ENCODE measurements around the gene WDHD1.
"Not testable (repeated sequence)": the region's sequence is repeated elsewhere in the genome, so short reads cannot be mapped to it uniquely, and the experiment has no call there.

The WDHD1 gene

DNA sequence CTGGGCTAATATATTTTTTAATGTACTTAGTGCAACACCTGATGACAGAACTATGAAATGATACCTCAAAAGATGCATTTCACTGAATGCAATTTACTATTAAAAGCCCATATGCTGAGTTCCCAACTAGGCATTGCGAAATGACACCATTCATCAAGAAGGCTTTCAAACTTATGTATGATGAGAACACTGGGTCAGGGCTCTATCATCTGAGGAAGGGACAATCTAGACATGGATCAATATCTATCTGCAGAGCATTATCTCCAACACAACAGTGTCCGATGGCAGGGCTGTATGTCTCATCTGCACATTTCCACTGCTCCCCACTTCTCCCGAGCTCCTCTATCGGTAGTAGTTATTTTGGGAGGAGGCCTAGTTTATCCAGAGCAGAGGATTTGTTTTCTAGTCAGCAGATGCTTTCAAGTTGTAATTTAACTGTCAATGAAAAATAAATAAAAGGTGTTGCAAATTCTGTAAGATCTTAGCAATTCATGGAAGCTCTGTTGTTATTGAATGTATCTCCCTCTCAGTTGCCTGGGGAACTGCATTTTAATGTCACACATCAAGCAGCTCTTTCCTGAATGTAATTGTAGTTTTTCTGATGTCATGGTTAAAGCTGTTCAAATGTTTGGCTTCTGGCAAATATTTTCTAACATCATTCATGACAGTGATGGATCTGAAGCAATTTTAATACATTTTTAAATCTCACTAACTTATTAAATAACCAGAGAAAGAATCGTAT, 116.9 kb downstream of the WDHD1 start:
- DNase-seq, result no peak
- Histone ChIP-seq H3K9me2 (replicated peaks; ENCODE audit: insufficient read depth, low read length) (no peaks in the 10 kb centered on the region), H3K4me2 (ENCODE audit: low read depth, low read length) (no peak overlapping the region), H3K9ac (ENCODE audit: low read length) (no peak overlapping the region), H3K79me2 (ENCODE audit: low read length) (no peaks in the 10 kb centered on the region), H3K9me3 (replicated peaks; ENCODE audit: insufficient read depth, low read length) (no peaks in the 10 kb centered on the region), H3K36me3 (replicated peaks; ENCODE audit: insufficient read depth, low read length) (no peaks in the 10 kb centered on the region), H3K4me1 (ENCODE audit: low read length) (peaks cover 6% of the 10 kb centered on the region; the same call in 1 of the 2 replicates), H3K4me3 (ENCODE audit: low read length) (no peak overlapping the region), H3K27me3 (replicated peaks; ENCODE audit: insufficient read depth, low read length) (no peaks in the 10 kb centered on the region), H4K20me1 (ENCODE audit: insufficient read depth, low read length) (no peaks in the 10 kb centered on the region), H3F3A (ENCODE audit: insufficient read depth, low read length) (no peaks in the 10 kb centered on the region), H3K27ac (ENCODE audit: low read length) (no peak overlapping the region), H2AFZ (ENCODE audit: low read length) (no peak overlapping the region)
- no peak for TF ChIP-seq EZH2 (optimal IDR thresholded peaks at IDR 0.05; ENCODE audit: low read depth, low read length)
- TF ChIP-seq, protein P1, sequence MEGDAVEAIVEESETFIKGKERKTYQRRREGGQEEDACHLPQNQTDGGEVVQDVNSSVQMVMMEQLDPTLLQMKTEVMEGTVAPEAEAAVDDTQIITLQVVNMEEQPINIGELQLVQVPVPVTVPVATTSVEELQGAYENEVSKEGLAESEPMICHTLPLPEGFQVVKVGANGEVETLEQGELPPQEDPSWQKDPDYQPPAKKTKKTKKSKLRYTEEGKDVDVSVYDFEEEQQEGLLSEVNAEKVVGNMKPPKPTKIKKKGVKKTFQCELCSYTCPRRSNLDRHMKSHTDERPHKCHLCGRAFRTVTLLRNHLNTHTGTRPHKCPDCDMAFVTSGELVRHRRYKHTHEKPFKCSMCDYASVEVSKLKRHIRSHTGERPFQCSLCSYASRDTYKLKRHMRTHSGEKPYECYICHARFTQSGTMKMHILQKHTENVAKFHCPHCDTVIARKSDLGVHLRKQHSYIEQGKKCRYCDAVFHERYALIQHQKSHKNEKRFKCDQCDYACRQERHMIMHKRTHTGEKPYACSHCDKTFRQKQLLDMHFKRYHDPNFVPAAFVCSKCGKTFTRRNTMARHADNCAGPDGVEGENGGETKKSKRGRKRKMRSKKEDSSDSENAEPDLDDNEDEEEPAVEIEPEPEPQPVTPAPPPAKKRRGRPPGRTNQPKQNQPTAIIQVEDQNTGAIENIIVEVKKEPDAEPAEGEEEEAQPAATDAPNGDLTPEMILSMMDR (IDR thresholded peaks at IDR 0.05; ENCODE audit: low read length), result no peak
- no peak for TF ChIP-seq EZH2phosphoT487 (IDR thresholded peaks at IDR 0.05; ENCODE audit: low read length)

GRCh38 chr14:54908973-54909372, 117.9 kb downstream of the WDHD1 start:
- not testable (repeated sequence) for H3K4me2 ChIP-seq (ENCODE audit: low read depth, low read length); H3K4me3 ChIP-seq (ENCODE audit: low read length); H3K9me2 ChIP-seq (replicated peaks; ENCODE audit: insufficient read depth, low read length); H4K20me1 ChIP-seq (ENCODE audit: insufficient read depth, low read length); H3K4me1 ChIP-seq (ENCODE audit: low read length); H2AFZ ChIP-seq (ENCODE audit: low read length); H3K36me3 ChIP-seq (replicated peaks; ENCODE audit: insufficient read depth, low read length); H3K9me3 ChIP-seq (replicated peaks; ENCODE audit: insufficient read depth, low read length); H3K27ac ChIP-seq (ENCODE audit: low read length); H3K9ac ChIP-seq (ENCODE audit: low read length); H3K79me2 ChIP-seq (ENCODE audit: low read length); H3F3A ChIP-seq (ENCODE audit: insufficient read depth, low read length); H3K27me3 ChIP-seq (replicated peaks; ENCODE audit: insufficient read depth, low read length); DNase-seq

GRCh38 chr14:54908190-54908589, 118.7 kb downstream of the WDHD1 start:
- peak overlapping the region; percentile 34; the same call in 1 of the 2 replicates for H3K27ac ChIP-seq (ENCODE audit: low read length)
- H3K27me3 ChIP-seq (replicated peaks; ENCODE audit: insufficient read depth, low read length), result no peaks in the 10 kb centered on the region
- H2AFZ ChIP-seq (ENCODE audit: low read length), result peak overlapping the region; percentile 69; the same call in 1 of the 2 replicates
- peak; percentile 70 for DNase-seq
- H4K20me1 ChIP-seq (ENCODE audit: insufficient read depth, low read length), result no peaks in the 10 kb centered on the region
- H3K9me3 ChIP-seq (replicated peaks; ENCODE audit: insufficient read depth, low read length), result no peaks in the 10 kb centered on the region
- H3F3A ChIP-seq (ENCODE audit: insufficient read depth, low read length), result peaks cover 4% of the 10 kb centered on the region; the same call in 1 of the 2 replicates
- peaks cover 6% of the 10 kb centered on the region; the same call in 1 of the 2 replicates for H3K4me1 ChIP-seq (ENCODE audit: low read length)
- no peaks in the 10 kb centered on the region for H3K79me2 ChIP-seq (ENCODE audit: low read length)
- peak overlapping the region; percentile 13 for H3K4me3 ChIP-seq (ENCODE audit: low read length)
- H3K9ac ChIP-seq (ENCODE audit: low read length), result no peak overlapping the region
- no peaks in the 10 kb centered on the region for H3K9me2 ChIP-seq (replicated peaks; ENCODE audit: insufficient read depth, low read length)
- no peaks in the 10 kb centered on the region for H3K36me3 ChIP-seq (replicated peaks; ENCODE audit: insufficient read depth, low read length)
- TF ChIP-seq EZH2phosphoT487 (IDR thresholded peaks at IDR 0.05; ENCODE audit: low read length) (no peak), EZH2 (optimal IDR thresholded peaks at IDR 0.05; ENCODE audit: low read depth, low read length) (no peak)
- TF ChIP-seq, protein P1 (IDR thresholded peaks at IDR 0.05; ENCODE audit: low read length), result no peak
- peak overlapping the region; percentile 60; the same call in 1 of the 2 replicates for H3K4me2 ChIP-seq (ENCODE audit: low read depth, low read length)

GRCh38 chr14:54906075-54906474, 120.8 kb downstream of the WDHD1 start:
- Histone ChIP-seq H3K36me3 (replicated peaks; ENCODE audit: insufficient read depth, low read length) (no peaks in the 10 kb centered on the region), H3K9me2 (replicated peaks; ENCODE audit: insufficient read depth, low read length) (no peaks in the 10 kb centered on the region), H3K27ac (ENCODE audit: low read length) (no peak overlapping the region), H2AFZ (ENCODE audit: low read length) (no peak overlapping the region), H3K79me2 (ENCODE audit: low read length) (no peaks in the 10 kb centered on the region), H3K4me3 (ENCODE audit: low read length) (no peak overlapping the region), H3K9ac (ENCODE audit: low read length) (no peak overlapping the region), H3K4me1 (ENCODE audit: low read length) (peaks cover 6% of the 10 kb centered on the region; the same call in 1 of the 2 replicates), H4K20me1 (ENCODE audit: insufficient read depth, low read length) (no peaks in the 10 kb centered on the region), H3K9me3 (replicated peaks; ENCODE audit: insufficient read depth, low read length) (no peaks in the 10 kb centered on the region), H3K27me3 (replicated peaks; ENCODE audit: insufficient read depth, low read length) (no peaks in the 10 kb centered on the region), H3K4me2 (ENCODE audit: low read depth, low read length) (no peak overlapping the region), H3F3A (ENCODE audit: insufficient read depth, low read length) (peaks cover 7% of the 10 kb centered on the region; the same call in 1 of the 2 replicates)
- TF ChIP-seq, protein P1 (IDR thresholded peaks at IDR 0.05; ENCODE audit: low read length), result no peak
- TF ChIP-seq EZH2phosphoT487 (IDR thresholded peaks at IDR 0.05; ENCODE audit: low read length) (no peak), EZH2 (optimal IDR thresholded peaks at IDR 0.05; ENCODE audit: low read depth, low read length) (no peak)
- no peak for DNase-seq
